ENCODE data around the gene MAN1A1. TPM values are rescaled to one million over a fixed set of nuclear protein-coding genes. Genes with fewer than 3 reads are reported as not detected.
"Not testable (repeated sequence)": the region's sequence is repeated elsewhere in the genome, so short reads cannot be mapped to it uniquely, and the experiment has no call there.

The MAN1A1 gene
- total RNA-seq, 2 experiments from 2014 or later: 13.7 to 13.9 TPM

- H3K4me3 Mint-ChIP-seq: no peak overlapping the region
- no peaks in the 10 kb centered on the region for H3K9me3 Mint-ChIP-seq (ENCODE audit: insufficient read depth)
- ChIA-PET POLR2A (no interaction called here), CTCF (no interaction called here)
- no peak for ATAC-seq
- H3K27ac Mint-ChIP-seq: no peak overlapping the region
- H3K36me3 Mint-ChIP-seq (ENCODE audit: low read depth): no peaks in the 10 kb centered on the region
- DNase-seq: no peak
- H3K27me3 Mint-ChIP-seq (ENCODE audit: low read depth): peaks cover 33% of the 10 kb centered on the region
- H3K4me1 Mint-ChIP-seq (ENCODE audit: low read depth): no peaks in the 10 kb centered on the region
Measured at GRCh38 chr6:119156757-119157505, 192.6 kb downstream of the MAN1A1 start.

DNA sequence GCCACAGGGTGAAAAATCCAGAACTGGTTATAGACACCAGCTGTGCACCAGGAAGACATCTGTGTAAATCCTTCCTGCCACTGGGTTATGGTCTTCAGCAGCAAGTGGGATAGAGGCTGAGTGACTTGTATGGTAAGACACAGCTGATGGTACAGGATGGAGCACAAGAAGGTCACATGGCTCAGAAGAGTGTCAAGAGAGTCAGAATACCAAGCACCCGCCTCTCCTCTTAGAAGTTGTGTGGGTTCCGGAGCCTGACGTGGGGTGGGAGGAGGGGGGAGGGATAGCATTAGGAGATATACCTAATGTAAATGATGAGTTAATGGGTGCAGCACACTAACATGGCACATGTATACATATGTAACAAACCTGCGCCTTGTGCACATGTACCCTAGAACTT, 193.5 kb downstream of the MAN1A1 start:
- H3K4me1 Mint-ChIP-seq (ENCODE audit: low read depth); CTCF ChIA-PET; ATAC-seq; H3K4me3 Mint-ChIP-seq; DNase-seq; POLR2A ChIA-PET; H3K9me3 Mint-ChIP-seq (ENCODE audit: insufficient read depth); H3K27ac Mint-ChIP-seq; H3K36me3 Mint-ChIP-seq (ENCODE audit: low read depth): not testable (repeated sequence)
- H3K27me3 Mint-ChIP-seq (ENCODE audit: low read depth): peaks cover 29% of the 10 kb centered on the region

DNA sequence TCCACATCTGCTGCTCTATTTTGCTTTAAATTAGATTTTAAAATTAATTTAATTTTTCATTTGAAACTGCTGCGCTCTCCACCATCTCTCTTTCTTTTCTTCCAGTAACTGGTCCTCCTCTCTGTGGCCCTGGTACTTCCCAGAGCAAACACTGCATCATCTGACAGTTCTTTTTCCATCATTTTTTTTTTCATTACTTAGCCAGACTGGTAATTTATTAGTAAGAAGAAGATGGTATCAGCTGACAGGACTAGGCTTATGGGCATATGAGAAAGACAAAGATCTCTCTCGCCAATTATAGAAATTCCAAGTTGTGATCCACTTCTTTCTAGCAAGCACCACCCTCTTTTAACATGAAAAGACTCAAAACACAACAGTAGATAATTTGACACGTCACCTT, 197.4 kb downstream of the MAN1A1 start:
- no peak overlapping the region for H3K4me3 Mint-ChIP-seq
- CTCF ChIA-PET: interaction anchor here (0.7 kb wide), 2 partner anchors 205 to 717 kb away, joined by 4 read pairs; no protein-coding TSS in a partner anchor

DNA sequence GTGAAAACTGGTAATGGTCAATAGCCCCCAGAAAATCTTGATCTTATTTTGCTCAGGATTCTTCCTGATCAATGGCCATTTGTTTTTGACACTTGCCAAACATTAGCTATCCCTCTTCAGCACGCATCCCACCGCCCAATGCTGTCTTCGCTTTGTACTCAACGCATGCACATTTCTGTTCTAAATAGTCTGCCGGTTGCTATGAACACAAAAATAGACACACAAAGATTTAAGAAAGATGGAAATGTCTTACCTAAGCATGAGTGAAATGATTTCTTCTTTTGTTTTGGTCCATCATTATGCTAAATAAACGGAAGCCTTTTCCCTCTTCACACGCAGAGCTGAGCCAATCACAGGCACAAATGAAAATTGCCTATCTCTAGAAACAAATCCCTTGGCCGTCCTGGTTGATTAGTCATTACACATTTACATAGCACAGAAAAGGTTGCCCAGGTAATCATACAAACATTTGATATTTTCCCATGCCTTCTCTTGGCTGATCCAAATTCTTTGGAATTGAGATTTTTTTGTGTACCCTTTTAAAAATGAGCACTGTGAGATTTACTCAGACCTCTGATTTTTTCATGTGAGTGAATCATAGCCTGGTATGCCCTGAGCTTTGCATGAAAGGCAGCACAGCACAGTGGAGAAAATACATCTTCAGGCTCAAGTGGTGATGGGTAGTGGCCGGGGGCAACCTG, 200.6 kb downstream of the MAN1A1 start:
- CTCF ChIA-PET: interaction anchor here (0.7 to 5.9 kb wide), 16 partner anchors 10 to 569 kb away, joined by 3 to 53 read pairs (median 4); no protein-coding TSS in a partner anchor
- peaks cover 50% of the 10 kb centered on the region for H3K4me1 Mint-ChIP-seq (ENCODE audit: low read depth)
- POLR2A ChIA-PET: interaction anchor here (0.9 to 1.9 kb wide), 2 partner anchors 20 to 165 kb away, joined by 3 to 8 read pairs; no protein-coding TSS in a partner anchor
- ATAC-seq: no peak
- peaks cover 16% of the 10 kb centered on the region for H3K9me3 Mint-ChIP-seq (ENCODE audit: insufficient read depth)
- no peak overlapping the region for H3K27ac Mint-ChIP-seq
- H3K4me3 Mint-ChIP-seq: no peak overlapping the region
- H3K27me3 Mint-ChIP-seq (ENCODE audit: low read depth): peaks cover 7% of the 10 kb centered on the region
- H3K36me3 Mint-ChIP-seq (ENCODE audit: low read depth): peaks cover 13% of the 10 kb centered on the region
- DNase-seq: no peak

More for the DNA sequence above, 197.4 kb downstream of the MAN1A1 start:
- no peak for DNase-seq
- POLR2A ChIA-PET: no interaction called here
- Mint-ChIP-seq H3K4me1 (ENCODE audit: low read depth) (peaks cover 24% of the 10 kb centered on the region), H3K27ac (no peak overlapping the region), H3K27me3 (ENCODE audit: low read depth) (peaks cover 11% of the 10 kb centered on the region), H3K9me3 (ENCODE audit: insufficient read depth) (peaks cover 6% of the 10 kb centered on the region), H3K36me3 (ENCODE audit: low read depth) (peaks cover 13% of the 10 kb centered on the region)
- no peak for ATAC-seq

- H3K36me3 Mint-ChIP-seq (ENCODE audit: low read depth): peaks cover 13% of the 10 kb centered on the region
- peaks cover 4% of the 10 kb centered on the region for H3K27me3 Mint-ChIP-seq (ENCODE audit: low read depth)
- H3K4me3 Mint-ChIP-seq: no peak overlapping the region
- CTCF ChIA-PET: interaction anchor here (0.7 to 5.9 kb wide), 19 partner anchors 9 to 570 kb away, joined by 3 to 53 read pairs (median 5); no protein-coding TSS in a partner anchor
- H3K4me1 Mint-ChIP-seq (ENCODE audit: low read depth): peaks cover 50% of the 10 kb centered on the region
- H3K9me3 Mint-ChIP-seq (ENCODE audit: insufficient read depth): peaks cover 16% of the 10 kb centered on the region
- no peak for DNase-seq
- ATAC-seq: no peak
- H3K27ac Mint-ChIP-seq: no peak overlapping the region
- POLR2A ChIA-PET: interaction anchor here (0.9 to 1.9 kb wide), 2 partner anchors 19 to 166 kb away, joined by 3 to 8 read pairs; no protein-coding TSS in a partner anchor
Measured at GRCh38 chr6:119148098-119148824, 201.3 kb downstream of the MAN1A1 start.

GRCh38 chr6:119147101-119148053, 202.2 kb downstream of the MAN1A1 start:
- CTCF ChIA-PET: interaction anchor here (0.8 to 5.9 kb wide), 15 partner anchors 15 to 493 kb away, joined by 3 to 53 read pairs (median 6); no protein-coding TSS in a partner anchor
- no peak overlapping the region for H3K4me3 Mint-ChIP-seq
- POLR2A ChIA-PET: interaction anchor here (0.6 to 1.9 kb wide), 3 partner anchors 18 to 203 kb away, joined by 3 to 8 read pairs (median 4); no protein-coding TSS in a partner anchor
- DNase-seq (peak; percentile 60), ATAC-seq (peak; percentile 81)
- H3K9me3 Mint-ChIP-seq (ENCODE audit: insufficient read depth): peaks cover 16% of the 10 kb centered on the region
- H3K27me3 Mint-ChIP-seq (ENCODE audit: low read depth): peaks cover 6% of the 10 kb centered on the region
- peaks cover 50% of the 10 kb centered on the region for H3K4me1 Mint-ChIP-seq (ENCODE audit: low read depth)
- H3K27ac Mint-ChIP-seq: peak overlapping the region; percentile 75
- H3K36me3 Mint-ChIP-seq (ENCODE audit: low read depth): peaks cover 16% of the 10 kb centered on the region

GRCh38 chr6:119145111-119145510, 204.4 kb downstream of the MAN1A1 start:
- no peak for DNase-seq
- ChIA-PET POLR2A (no interaction called here), CTCF (interaction anchor here (0.8 to 5.9 kb wide), 2 partner anchors 14 to 35 kb away, joined by 5 to 53 read pairs; no protein-coding TSS in a partner anchor)
- H3K27ac Mint-ChIP-seq: peak overlapping the region; percentile 68
- peaks cover 3% of the 10 kb centered on the region for H3K27me3 Mint-ChIP-seq (ENCODE audit: low read depth)
- H3K36me3 Mint-ChIP-seq (ENCODE audit: low read depth): peaks cover 16% of the 10 kb centered on the region
- peak; percentile 31 for ATAC-seq
- no peak overlapping the region for H3K4me3 Mint-ChIP-seq
- H3K4me1 Mint-ChIP-seq (ENCODE audit: low read depth): peaks cover 48% of the 10 kb centered on the region
- H3K9me3 Mint-ChIP-seq (ENCODE audit: insufficient read depth): peaks cover 16% of the 10 kb centered on the region

DNA sequence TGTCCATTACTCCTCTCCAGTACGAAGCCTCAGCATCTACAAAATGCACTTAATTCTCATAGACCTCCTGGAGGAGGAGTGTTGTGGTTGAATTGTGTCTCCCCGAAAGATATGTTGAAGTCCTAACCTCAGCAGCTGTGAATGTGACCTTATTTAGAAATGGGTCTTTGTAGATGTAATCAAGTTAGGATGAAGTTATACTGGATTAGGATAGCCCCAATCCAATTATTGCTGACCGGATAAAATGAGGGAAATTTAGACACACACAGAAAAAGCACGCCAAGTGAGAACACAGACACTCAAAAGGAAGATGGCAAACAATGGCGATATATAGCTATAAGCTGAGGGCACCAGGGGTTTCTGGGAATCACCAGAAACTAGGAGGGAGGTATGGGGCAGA, 206.9 kb downstream of the MAN1A1 start:
- peaks cover 54% of the 10 kb centered on the region for H3K4me1 Mint-ChIP-seq (ENCODE audit: low read depth)
- no peak for DNase-seq
- CTCF ChIA-PET: interaction anchor here (0.7 to 1.6 kb wide), 3 partner anchors 10 to 209 kb away, joined by 3 to 13 read pairs (median 5); no protein-coding TSS in a partner anchor

GRCh38 chr6:119142041-119142440, 207.5 kb downstream of the MAN1A1 start:
- Mint-ChIP-seq H3K36me3 (ENCODE audit: low read depth) (peaks cover 2% of the 10 kb centered on the region), H3K4me3 (no peak overlapping the region), H3K4me1 (ENCODE audit: low read depth) (peaks cover 49% of the 10 kb centered on the region), H3K9me3 (ENCODE audit: insufficient read depth) (peaks cover 9% of the 10 kb centered on the region), H3K27ac (no peak overlapping the region), H3K27me3 (ENCODE audit: low read depth) (peaks cover 3% of the 10 kb centered on the region)
- ChIA-PET POLR2A (no interaction called here), CTCF (interaction anchor here (0.8 to 2.4 kb wide), 2 partner anchors 11 to 13 kb away, joined by 3 to 7 read pairs; no protein-coding TSS in a partner anchor)
- ATAC-seq (no peak), DNase-seq (no peak)

More for the DNA sequence above, 206.9 kb downstream of the MAN1A1 start:
- POLR2A ChIA-PET: no interaction called here
- H3K27me3 Mint-ChIP-seq (ENCODE audit: low read depth): peaks cover 3% of the 10 kb centered on the region
- H3K9me3 Mint-ChIP-seq (ENCODE audit: insufficient read depth): peaks cover 15% of the 10 kb centered on the region
- H3K36me3 Mint-ChIP-seq (ENCODE audit: low read depth): peaks cover 6% of the 10 kb centered on the region
- no peak overlapping the region for H3K27ac Mint-ChIP-seq
- no peak for ATAC-seq
- H3K4me3 Mint-ChIP-seq: no peak overlapping the region

DNA sequence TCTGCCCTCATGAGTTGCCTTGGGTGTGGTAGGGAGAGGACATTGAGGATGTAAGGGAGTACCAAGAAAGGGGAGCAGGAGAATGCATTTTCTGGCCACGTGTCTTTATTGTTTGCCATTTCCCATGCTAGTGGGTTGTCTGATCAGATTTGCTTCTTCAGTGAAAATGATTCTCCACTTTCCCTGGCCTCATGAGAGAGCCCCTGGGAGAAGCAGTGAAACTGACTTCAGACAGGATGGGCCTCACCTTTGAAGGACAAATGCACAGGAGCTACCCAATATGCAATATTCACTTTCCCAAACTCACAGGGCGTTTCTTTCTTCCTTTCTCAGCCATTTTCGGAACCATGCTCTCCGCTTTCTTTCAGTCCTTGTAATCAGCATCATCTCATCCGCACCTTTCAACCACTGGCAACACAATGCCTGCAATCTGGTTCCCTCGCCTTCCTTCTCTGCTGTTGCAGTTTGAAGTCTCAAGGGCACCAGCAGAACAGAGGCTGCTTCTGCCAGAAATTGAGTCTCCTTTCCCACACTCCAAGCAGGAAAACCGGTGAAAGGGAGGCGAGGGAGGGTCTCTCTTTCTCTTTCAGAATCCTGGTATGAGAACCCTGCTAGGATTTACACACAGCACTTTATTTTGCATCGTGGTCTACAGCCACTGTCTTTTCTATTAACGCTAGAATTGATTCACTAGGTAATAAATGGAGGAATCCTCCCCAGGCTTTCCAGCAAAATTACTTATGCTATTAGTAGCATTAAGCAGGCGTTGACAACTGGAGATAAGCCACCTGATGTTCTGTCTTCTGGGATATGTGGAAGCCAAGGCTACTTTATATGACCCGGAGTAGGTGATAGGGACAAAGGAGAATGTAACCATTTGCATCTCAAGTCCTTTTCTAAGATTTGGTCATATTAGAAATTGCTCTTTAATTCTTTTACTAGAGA, 209.1 kb downstream of the MAN1A1 start:
- Mint-ChIP-seq H3K9me3 (ENCODE audit: insufficient read depth) (peaks cover 2% of the 10 kb centered on the region), H3K27me3 (ENCODE audit: low read depth) (peaks cover 3% of the 10 kb centered on the region), H3K4me3 (no peak overlapping the region), H3K4me1 (ENCODE audit: low read depth) (peaks cover 35% of the 10 kb centered on the region), H3K36me3 (ENCODE audit: low read depth) (peaks cover 2% of the 10 kb centered on the region), H3K27ac (peak overlapping the region; percentile 41)
- CTCF ChIA-PET: interaction anchor here (2.4 kb wide), 1 partner anchor 11 kb away, joined by 7 read pairs; no protein-coding TSS in a partner anchor
- POLR2A ChIA-PET: no interaction called here
- no peak for ATAC-seq
- DNase-seq: no peak

Measured in activated CD8-positive, alpha-beta T cell treated with anti-CD3 and anti-CD28 coated beads, Interleukin-2, amount 10 ng/mL, durations not matched to agents 7 days and 5 days (primary cell).